ENCODE results near the gene DOCK3. TPM values are rescaled to one million over a fixed set of nuclear protein-coding genes. Genes with fewer than 3 reads are reported as not detected.

DOCK3 gene
- total and polyA plus RNA-seq, 2 of the 4 experiments (the other 2 are of a cell fraction) = under 0.01 to 0.12 TPM

DNA sequence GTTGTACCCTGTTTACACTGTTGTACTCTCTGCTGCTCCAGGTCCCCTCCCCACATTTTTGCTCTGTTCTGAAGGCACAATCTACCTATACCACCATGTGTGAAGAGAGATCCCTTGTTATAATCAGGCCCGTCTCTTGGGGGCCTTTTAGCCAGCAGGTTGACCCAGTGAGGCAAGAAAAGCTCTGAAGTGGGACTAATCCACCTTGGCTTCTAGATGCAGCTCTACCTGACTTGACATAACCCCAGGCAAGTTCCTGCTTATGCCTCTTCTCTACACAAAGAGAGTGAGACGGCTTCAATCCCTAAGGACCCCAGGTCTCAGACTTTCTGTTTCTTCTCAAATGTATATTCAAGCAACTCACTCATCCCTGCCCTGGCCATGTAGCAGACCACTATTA, 653.5 kb downstream of the DOCK3 start:
- H2AFZ ChIP-seq (replicated peaks; ENCODE audit: low read length, poor library complexity) = no peak overlapping the region
- H3K27ac ChIP-seq (ENCODE audit: insufficient read depth, low read length) = no peak overlapping the region
- no peak overlapping the region for H2BK20ac ChIP-seq (ENCODE audit: low read depth, low read length)
- no peak overlapping the region for H3K4me3 ChIP-seq (ENCODE audit: insufficient read depth, low read depth, low read length)
- H3K36me3 ChIP-seq (ENCODE audit: control insufficient read depth, insufficient read depth, low read length) = no peaks in the 10 kb centered on the region
- DNase-seq = no peak
- H2BK120ac ChIP-seq (ENCODE audit: low read depth, low read length) = no peak overlapping the region
- TF ChIP-seq POLR2A (IDR thresholded peaks at IDR 0.05; ENCODE audit: low read depth, low read length) = no peak
- TF ChIP-seq BHLHE40 (IDR thresholded peaks at IDR 0.05; ENCODE audit: low read depth, low read length) = no peak
- TF ChIP-seq, protein P1, sequence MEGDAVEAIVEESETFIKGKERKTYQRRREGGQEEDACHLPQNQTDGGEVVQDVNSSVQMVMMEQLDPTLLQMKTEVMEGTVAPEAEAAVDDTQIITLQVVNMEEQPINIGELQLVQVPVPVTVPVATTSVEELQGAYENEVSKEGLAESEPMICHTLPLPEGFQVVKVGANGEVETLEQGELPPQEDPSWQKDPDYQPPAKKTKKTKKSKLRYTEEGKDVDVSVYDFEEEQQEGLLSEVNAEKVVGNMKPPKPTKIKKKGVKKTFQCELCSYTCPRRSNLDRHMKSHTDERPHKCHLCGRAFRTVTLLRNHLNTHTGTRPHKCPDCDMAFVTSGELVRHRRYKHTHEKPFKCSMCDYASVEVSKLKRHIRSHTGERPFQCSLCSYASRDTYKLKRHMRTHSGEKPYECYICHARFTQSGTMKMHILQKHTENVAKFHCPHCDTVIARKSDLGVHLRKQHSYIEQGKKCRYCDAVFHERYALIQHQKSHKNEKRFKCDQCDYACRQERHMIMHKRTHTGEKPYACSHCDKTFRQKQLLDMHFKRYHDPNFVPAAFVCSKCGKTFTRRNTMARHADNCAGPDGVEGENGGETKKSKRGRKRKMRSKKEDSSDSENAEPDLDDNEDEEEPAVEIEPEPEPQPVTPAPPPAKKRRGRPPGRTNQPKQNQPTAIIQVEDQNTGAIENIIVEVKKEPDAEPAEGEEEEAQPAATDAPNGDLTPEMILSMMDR (conservative IDR thresholded peaks at IDR 0.05; ENCODE audit: low read depth, low read length) = no peak
- TF ChIP-seq RCOR1 (IDR thresholded peaks at IDR 0.05; ENCODE audit: insufficient replicate concordance, low read length) = no peak
- no peak for TF ChIP-seq NFE2L2 (IDR thresholded peaks at IDR 0.05; ENCODE audit: low read depth, low read length)
- TF ChIP-seq CEBPB (IDR thresholded peaks at IDR 0.05; ENCODE audit: low read depth, low read length) = no peak
- TF ChIP-seq, protein P2, sequence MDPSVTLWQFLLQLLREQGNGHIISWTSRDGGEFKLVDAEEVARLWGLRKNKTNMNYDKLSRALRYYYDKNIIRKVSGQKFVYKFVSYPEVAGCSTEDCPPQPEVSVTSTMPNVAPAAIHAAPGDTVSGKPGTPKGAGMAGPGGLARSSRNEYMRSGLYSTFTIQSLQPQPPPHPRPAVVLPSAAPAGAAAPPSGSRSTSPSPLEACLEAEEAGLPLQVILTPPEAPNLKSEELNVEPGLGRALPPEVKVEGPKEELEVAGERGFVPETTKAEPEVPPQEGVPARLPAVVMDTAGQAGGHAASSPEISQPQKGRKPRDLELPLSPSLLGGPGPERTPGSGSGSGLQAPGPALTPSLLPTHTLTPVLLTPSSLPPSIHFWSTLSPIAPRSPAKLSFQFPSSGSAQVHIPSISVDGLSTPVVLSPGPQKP (IDR thresholded peaks at IDR 0.05; ENCODE audit: borderline replicate concordance, low read depth, low read length) = no peak
- no peak for TF ChIP-seq FOS (IDR thresholded peaks at IDR 0.05; ENCODE audit: low read depth, low read length)
- TF ChIP-seq, protein P3, sequence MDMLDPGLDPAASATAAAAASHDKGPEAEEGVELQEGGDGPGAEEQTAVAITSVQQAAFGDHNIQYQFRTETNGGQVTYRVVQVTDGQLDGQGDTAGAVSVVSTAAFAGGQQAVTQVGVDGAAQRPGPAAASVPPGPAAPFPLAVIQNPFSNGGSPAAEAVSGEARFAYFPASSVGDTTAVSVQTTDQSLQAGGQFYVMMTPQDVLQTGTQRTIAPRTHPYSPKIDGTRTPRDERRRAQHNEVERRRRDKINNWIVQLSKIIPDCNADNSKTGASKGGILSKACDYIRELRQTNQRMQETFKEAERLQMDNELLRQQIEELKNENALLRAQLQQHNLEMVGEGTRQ (IDR thresholded peaks at IDR 0.05; ENCODE audit: low read depth, low read length) = no peak
- no peak for TF ChIP-seq MAZ (IDR thresholded peaks at IDR 0.05; ENCODE audit: borderline replicate concordance, low read depth, low read length)
- TF ChIP-seq MAFK (IDR thresholded peaks at IDR 0.05; ENCODE audit: low read depth, low read length) = no peak
- no peak for TF ChIP-seq SMC3 (IDR thresholded peaks at IDR 0.05; ENCODE audit: low read depth, low read length)
- TF ChIP-seq CHD1 (IDR thresholded peaks at IDR 0.05; ENCODE audit: low read depth, low read length) = no peak
- no peak for TF ChIP-seq MXI1 (IDR thresholded peaks at IDR 0.05; ENCODE audit: borderline replicate concordance, low read depth, low read length)
- TF ChIP-seq RAD21 (IDR thresholded peaks at IDR 0.05; ENCODE audit: low read length) = no peak
- TF ChIP-seq RFX5 (IDR thresholded peaks at IDR 0.05; ENCODE audit: low read depth, low read length) = no peak
- H3K9ac ChIP-seq (ENCODE audit: low read depth, low read length) = no peak overlapping the region
- no peak overlapping the region for H4K8ac ChIP-seq (ENCODE audit: low read depth in 2 of 2, low read length in 2 of 2)
- CTCF ChIA-PET = no interaction called here
- no peak for ATAC-seq (ENCODE audit: low read depth)
- no peak overlapping the region for H3K18ac ChIP-seq (ENCODE audit: low read depth, low read length)
- dilution Hi-C loops (cut with HindIII; ENCODE audit: low sequenced_read_pairs, unreplicated experiment) (no loop called here), in situ Hi-C loops (cut with MboI; ENCODE audit: low sequenced_read_pairs) (no loop called here), intact Hi-C loops (cut with micrococcal nuclease) (no loop called here)
- no peak overlapping the region for H3K4me2 ChIP-seq (ENCODE audit: low read depth, low read length)
- H2AK5ac ChIP-seq (ENCODE audit: low read depth, low read length) = no peak overlapping the region
- no peak overlapping the region for H4K91ac ChIP-seq (ENCODE audit: insufficient read depth, low read depth, low read length)
- H3K14ac ChIP-seq (replicated peaks; ENCODE audit: low read depth, low read length) = no peak overlapping the region
- H3K23ac ChIP-seq (ENCODE audit: low read depth, low read length) = no peak overlapping the region
- no peaks in the 10 kb centered on the region for H3K79me1 ChIP-seq (ENCODE audit: low read depth in 1 of 2, low read length in 2 of 2)
- no peak overlapping the region for H4K5ac ChIP-seq (ENCODE audit: low read depth, low read length)
- H3K9me3 ChIP-seq (ENCODE audit: control insufficient read depth, insufficient read depth, low read length) = no peaks in the 10 kb centered on the region
- no peak overlapping the region for H2BK5ac ChIP-seq (ENCODE audit: low read depth, low read length, poor library complexity, severe bottlenecking)
- no peaks in the 10 kb centered on the region for H3K9me1 ChIP-seq (ENCODE audit: insufficient read depth, low read length)
- BruUV-seq (replicated peaks) = no TSS peak
- no peak overlapping the region for H3K56ac ChIP-seq (ENCODE audit: extremely low read depth, insufficient read depth, low read length)
- H3K4ac ChIP-seq (ENCODE audit: low read depth, low read length) = no peak overlapping the region
- no peaks in the 10 kb centered on the region for H4K20me1 ChIP-seq (ENCODE audit: insufficient read depth, low read length)
- no peak overlapping the region for H2BK15ac ChIP-seq (ENCODE audit: low read depth, low read length)
- H3K4me1 ChIP-seq (ENCODE audit: control insufficient read depth, insufficient read depth, low read length) = no peaks in the 10 kb centered on the region
- H2AK9ac ChIP-seq (replicated peaks; ENCODE audit: low read depth, low read length, poor library complexity) = no peak overlapping the region
- POLR2A ChIA-PET (ENCODE audit: unreplicated experiment) = no interaction called here
- no peaks in the 10 kb centered on the region; the same call in 1 of the 2 replicates for H3K27me3 ChIP-seq (ENCODE audit: control insufficient read depth, insufficient read depth, low read length)
- no CpG with 5 or more reads among the region's 2 CpGs for WGBS, 2 experiments (ENCODE audit: extremely low coverage in 2 of 2, insufficient read length in 1 of 2)

All from IMR-90 (cell line).